ENCODE data around the gene EIF3F. TPM values are rescaled to one million over a fixed set of nuclear protein-coding genes. Genes with fewer than 3 reads are reported as not detected.

The EIF3F gene
- total RNA-seq, 1 donor from 2014 or later: 515 TPM

GRCh38 chr11:7949934-7950333, 37.2 kb upstream of the EIF3F start:
- Mint-ChIP-seq H3K9me3 (ENCODE audit: unreplicated experiment) (no peaks in the 10 kb centered on the region), H3K27ac (ENCODE audit: unreplicated experiment) (no peak overlapping the region), H3K4me1 (ENCODE audit: unreplicated experiment) (no peaks in the 10 kb centered on the region), H3K36me3 (ENCODE audit: low read depth, unreplicated experiment) (no peaks in the 10 kb centered on the region), H3K27me3 (ENCODE audit: unreplicated experiment) (no peaks in the 10 kb centered on the region), H3K4me3 (ENCODE audit: unreplicated experiment) (no peak overlapping the region)
- no peak for DNase-seq (ENCODE audit: low spot score)
- no peak for TF ChIP-seq CTCF (IDR thresholded peaks at IDR 0.05; ENCODE audit: unreplicated experiment)

GRCh38 chr11:7955191-7955590, 31.9 kb upstream of the EIF3F start:
- H3K27me3 Mint-ChIP-seq (ENCODE audit: unreplicated experiment): no peaks in the 10 kb centered on the region
- TF ChIP-seq CTCF (IDR thresholded peaks at IDR 0.05; ENCODE audit: unreplicated experiment): no peak
- DNase-seq (ENCODE audit: low spot score): no peak
- no peak overlapping the region for H3K27ac Mint-ChIP-seq (ENCODE audit: unreplicated experiment)
- H3K36me3 Mint-ChIP-seq (ENCODE audit: low read depth, unreplicated experiment): no peaks in the 10 kb centered on the region
- H3K9me3 Mint-ChIP-seq (ENCODE audit: unreplicated experiment): no peaks in the 10 kb centered on the region
- H3K4me3 Mint-ChIP-seq (ENCODE audit: unreplicated experiment): no peak overlapping the region
- H3K4me1 Mint-ChIP-seq (ENCODE audit: unreplicated experiment): no peaks in the 10 kb centered on the region

- H3K9me3 Mint-ChIP-seq (ENCODE audit: unreplicated experiment): no peaks in the 10 kb centered on the region
- no peaks in the 10 kb centered on the region for H3K27me3 Mint-ChIP-seq (ENCODE audit: unreplicated experiment)
- DNase-seq (ENCODE audit: low spot score): no peak
- H3K4me1 Mint-ChIP-seq (ENCODE audit: unreplicated experiment): peaks cover 3% of the 10 kb centered on the region
- no peaks in the 10 kb centered on the region for H3K36me3 Mint-ChIP-seq (ENCODE audit: low read depth, unreplicated experiment)
- H3K27ac Mint-ChIP-seq (ENCODE audit: unreplicated experiment): no peak overlapping the region
- no peak overlapping the region for H3K4me3 Mint-ChIP-seq (ENCODE audit: unreplicated experiment)
- no peak for TF ChIP-seq CTCF (IDR thresholded peaks at IDR 0.05; ENCODE audit: unreplicated experiment)
Measured at GRCh38 chr11:7964261-7964660, 22.9 kb upstream of the EIF3F start.

- Mint-ChIP-seq H3K27ac (ENCODE audit: unreplicated experiment) (no peak overlapping the region), H3K9me3 (ENCODE audit: unreplicated experiment) (no peaks in the 10 kb centered on the region), H3K4me1 (ENCODE audit: unreplicated experiment) (peaks cover 3% of the 10 kb centered on the region), H3K27me3 (ENCODE audit: unreplicated experiment) (no peaks in the 10 kb centered on the region), H3K4me3 (ENCODE audit: unreplicated experiment) (no peak overlapping the region), H3K36me3 (ENCODE audit: low read depth, unreplicated experiment) (no peaks in the 10 kb centered on the region)
- DNase-seq (ENCODE audit: low spot score): no peak
- TF ChIP-seq CTCF (IDR thresholded peaks at IDR 0.05; ENCODE audit: unreplicated experiment): no peak
Measured at GRCh38 chr11:7964873-7965272, 22.3 kb upstream of the EIF3F start.

- Mint-ChIP-seq H3K9me3 (ENCODE audit: unreplicated experiment) (no peaks in the 10 kb centered on the region), H3K4me3 (ENCODE audit: unreplicated experiment) (no peak within 1 kb of the TSS), H3K36me3 (ENCODE audit: low read depth, unreplicated experiment) (no peaks in the 10 kb centered on the region), H3K4me1 (ENCODE audit: unreplicated experiment) (peaks cover 3% of the 10 kb centered on the region), H3K27ac (ENCODE audit: unreplicated experiment) (no peak within 1 kb of the TSS), H3K27me3 (ENCODE audit: unreplicated experiment) (no peaks in the 10 kb centered on the region)
- no peak for DNase-seq (ENCODE audit: low spot score)
- TF ChIP-seq CTCF (IDR thresholded peaks at IDR 0.05; ENCODE audit: unreplicated experiment): no peak
Measured at GRCh38 chr11:7965386-7965785, 21.8 kb upstream of the EIF3F start, which contains the start of gene NLRP10. Gene NLRP10 (minus strand): TSS chr11:7965447. CDS start chr11:7963495, 1,952 bp downstream.
